GM18867 (cell line): ENCODE data around the gene MSL3B.
"Not testable (repeated sequence)": the region's sequence is repeated elsewhere in the genome, so short reads cannot be mapped to it uniquely, and the experiment has no call there.

Experiments used
- ATAC-seq: cut with Tn5 transposase; IDR thresholded peaks from one replicate; pipeline ENCODE4 v1.9.1; 2021; ENCODE audit warnings: mild to moderate bottlenecking, moderate library complexity; ENCODE audit not compliant: unreplicated experiment

Gene MSL3B

DNA sequence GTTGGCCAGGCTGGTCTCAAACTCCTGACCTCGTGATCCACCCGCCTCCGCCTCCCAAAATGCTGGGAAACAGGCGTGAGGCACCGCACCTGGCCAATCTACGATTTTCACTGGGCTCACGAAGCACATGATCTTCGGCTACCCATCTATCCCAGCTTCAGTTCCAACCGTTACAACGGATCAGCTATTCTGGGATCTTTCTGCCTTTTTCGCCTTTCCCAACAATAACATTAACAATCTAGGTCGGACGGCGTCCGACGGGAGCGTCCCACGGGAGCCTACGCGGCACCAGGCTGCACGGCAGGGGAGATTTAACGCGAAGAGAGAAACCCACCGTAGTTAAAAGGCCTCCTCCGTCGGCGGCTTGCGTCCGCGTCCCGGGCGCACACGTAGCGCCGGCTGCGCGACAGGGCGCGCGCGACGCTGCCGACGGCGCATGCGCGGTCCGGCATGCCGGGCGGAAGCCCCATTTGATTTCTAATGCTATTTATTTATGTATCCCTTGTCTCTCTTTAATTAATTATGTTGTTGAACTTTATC lies at the start of gene MSL3B:
Gene MSL3B, minus strand, starts transcription at position 394 of the 540 bp plus-strand sequence.
- peak; percentile 62 for ATAC-seq

DNA sequence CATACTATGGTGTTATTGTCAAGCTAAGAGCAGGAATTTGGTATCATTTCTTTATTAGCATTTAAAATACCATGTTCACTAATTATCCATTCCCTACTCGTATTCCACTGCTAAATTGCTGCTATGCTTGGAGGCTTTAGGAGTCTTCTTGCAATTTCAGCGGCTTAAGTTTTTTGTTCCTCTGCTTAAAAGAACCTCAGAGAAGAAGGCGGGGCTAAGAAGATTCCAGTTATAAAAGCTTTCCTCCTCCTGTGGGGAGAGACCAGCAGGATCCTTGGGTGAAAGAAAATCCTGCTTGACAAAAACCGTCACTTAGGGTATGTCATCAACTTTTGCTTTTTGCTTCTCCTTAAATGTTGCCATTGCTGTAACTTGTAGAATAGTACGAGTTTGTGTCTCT lies 48.9 kb upstream of the MSL3B start, which contains the start of gene TRPM8:
Gene TRPM8, plus strand, starts transcription at position 258 of the 400 bp plus-strand sequence. CDS start 9,165 bp downstream, outside the sequence.
- no peak for ATAC-seq

DNA sequence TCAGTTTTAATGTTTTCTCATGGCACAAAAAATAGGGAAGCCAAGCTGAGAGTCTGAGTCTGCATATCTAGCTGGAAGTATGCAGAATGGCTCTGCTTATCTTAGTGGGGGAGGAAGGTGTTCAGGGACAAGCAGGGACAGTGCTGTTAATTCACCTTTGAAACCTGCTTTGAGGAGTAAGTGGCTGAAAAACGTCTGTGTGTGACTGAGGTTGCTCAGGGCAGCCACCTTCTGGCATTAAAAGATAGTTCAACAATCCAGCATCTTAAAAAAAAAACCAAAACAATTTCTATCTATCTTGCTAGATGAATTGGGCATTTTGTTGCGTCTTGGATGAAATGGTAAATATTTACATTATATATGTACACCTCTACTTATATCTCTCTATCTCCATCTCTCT lies 46.9 kb upstream of the MSL3B start:
- ATAC-seq, result no peak

DNA sequence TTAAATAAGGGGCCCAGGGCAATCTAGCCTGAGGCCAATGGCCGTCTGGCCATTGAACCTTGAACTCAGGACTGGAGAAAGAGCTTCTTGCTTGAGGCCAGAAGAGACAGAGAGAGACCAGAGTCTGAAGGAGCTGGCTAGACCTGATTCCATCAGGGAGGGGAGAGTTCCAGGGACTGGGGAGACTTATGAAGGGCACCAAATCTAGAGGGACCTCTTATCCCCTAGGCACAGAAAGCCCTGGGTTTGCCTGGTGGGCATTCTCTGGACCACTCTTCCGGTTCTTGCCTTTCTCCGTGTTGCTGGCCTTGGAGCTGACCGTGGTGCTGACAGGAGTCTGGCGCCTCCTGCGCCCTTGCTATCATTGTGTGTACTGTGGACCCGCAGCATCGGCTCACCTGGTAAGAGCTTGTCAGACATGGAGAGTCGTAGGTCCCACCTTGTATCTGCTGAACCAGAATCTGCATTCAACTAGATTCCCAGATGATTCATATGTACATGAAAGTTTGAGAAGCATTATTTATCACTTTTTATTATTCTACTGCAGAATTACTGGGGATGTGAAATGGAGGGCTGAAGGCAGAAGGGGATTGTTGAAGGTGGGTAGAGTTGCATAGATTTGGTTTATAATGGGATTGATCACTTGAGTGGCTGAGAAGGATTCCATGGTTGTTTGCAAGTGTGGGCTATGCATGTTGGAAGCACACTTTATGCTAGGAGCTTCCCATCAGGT lies 44.7 kb upstream of the MSL3B start:
- ATAC-seq, result no peak

DNA sequence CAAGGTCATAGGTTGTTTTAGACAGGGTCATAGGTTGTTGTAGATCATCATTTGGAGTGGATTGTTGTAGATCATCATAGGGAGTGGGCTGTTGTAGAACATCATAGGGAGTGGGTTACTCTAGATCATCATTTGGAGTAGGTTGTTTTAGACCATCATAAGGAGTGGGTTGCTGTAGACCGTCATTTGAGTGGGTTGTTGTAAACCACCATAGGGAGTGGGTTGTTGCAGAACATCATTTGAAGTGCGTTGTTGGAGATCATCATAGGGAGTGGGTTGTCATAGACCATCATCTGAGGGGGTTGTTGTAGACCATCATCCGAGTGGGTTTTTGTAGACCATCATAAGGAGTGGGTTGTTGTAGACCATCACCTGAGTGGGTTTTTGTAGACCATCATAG lies 39.4 kb upstream of the MSL3B start:
- no peak for ATAC-seq

DNA sequence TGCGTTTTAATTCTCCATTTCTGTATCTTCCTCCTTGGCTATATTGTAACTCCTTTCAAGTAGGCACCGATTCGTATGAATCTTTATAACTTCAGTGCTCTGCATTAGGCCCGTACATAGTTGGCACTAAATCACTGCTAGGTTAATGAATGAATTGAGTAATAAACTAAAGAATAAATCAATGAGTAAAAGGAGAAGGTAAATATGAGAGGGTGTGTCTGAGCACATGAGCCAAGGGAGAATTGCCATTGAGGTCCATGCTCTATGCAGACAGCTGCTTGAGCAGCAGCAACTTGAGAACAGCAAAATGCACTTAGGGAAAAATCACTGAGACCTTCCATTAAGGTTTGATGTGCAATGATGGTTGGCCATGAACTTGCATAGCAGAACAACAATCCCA lies 37.8 kb upstream of the MSL3B start:
- ATAC-seq, result no peak

DNA sequence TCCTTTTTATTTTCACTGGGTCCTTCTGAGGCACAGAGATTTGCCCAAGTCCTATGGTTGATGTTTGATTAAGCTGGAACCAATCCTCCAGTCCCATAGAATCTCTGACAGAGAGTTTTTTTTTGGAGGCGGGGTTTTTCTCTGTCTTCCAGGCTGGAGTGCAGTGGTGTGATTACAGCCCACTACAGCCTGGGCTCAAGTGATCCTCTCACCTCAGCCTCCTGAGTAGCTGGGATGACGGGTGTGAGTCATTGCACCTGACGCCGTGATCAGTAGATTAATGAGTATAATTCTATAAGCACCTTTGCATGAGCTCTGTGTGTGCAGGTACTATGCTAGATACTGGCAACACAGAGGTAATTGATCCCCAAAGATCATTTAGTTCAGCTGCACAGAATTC lies 33.7 kb upstream of the MSL3B start:
- ATAC-seq, result no peak

DNA sequence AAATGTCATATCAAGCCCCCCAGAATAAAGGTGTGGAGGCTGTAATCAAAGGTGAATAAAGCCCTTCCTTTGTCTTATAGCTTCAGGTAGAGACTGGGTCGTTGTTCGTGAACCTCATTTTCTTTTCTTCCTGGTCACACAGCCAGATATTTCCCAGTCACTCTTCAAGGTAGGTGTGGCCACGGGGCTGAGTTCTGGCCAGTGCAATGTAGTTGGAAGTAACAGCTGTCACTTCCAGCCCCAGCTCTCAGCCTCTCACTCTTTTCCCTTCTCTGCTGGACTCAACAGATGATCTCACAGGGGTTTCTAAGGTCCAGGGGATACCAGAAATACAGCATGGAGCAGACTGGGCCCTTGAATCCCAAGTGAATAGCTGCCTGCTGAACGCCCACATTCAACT lies 33.2 kb upstream of the MSL3B start:
- no peak for ATAC-seq

DNA sequence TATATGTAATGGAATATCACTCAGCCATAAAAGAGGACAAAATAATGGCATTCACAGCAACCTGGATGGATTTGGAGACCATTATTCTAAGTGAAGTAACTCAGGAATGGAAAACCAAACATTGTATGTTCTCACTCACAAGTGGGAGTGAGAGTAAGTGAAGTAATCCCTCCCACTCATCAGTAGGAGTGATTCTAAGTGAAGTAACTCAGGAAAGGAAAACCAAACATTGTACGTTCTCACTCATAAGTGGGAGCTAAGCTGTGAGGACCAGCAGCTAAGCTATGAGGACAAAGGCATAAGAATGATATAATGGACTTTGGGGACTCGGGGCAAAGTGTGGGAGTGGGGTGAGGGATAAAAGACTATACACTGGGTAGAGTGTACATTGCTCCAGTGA lies 28.1 kb upstream of the MSL3B start:
- not testable (repeated sequence) for ATAC-seq

DNA sequence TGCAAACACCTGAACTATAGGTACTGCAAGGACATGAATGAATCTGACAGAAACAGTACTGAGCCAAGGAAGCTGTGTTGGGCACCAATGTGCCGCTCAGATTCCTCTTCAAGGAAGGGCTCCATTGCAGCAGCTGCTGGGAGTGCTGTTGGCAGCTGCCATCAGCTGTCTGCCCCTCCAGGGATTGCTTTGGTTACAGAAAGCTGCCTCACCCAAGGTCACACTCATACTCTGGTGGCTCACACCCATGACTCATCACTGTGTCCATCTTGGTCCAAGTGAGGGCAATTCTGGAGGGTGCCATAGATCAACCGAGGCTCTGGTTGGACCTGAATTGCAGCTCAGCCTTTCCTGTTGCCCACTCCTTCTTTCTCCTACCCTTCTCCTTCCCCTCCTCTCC lies 24.6 kb upstream of the MSL3B start:
- no peak for ATAC-seq

DNA sequence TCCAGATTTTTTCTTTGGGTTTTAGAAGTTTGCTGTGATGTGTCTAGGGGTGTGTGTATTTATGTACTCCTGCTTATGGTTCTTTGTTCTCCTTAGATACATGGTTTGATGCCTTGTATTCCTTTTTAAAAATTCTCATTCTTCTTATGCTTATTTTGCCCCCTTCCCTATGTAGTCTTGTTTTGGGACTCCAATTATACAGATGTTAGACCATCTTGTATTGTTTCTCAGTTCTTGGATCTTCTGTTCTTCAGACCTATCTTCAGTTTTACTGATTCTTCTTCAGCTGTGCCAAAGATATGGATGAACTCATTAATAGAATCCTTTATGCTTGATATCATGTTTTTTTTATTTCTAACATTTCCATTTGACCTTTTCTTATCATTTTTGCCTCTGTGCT lies 14.2 kb upstream of the MSL3B start:
- ATAC-seq, result no peak

DNA sequence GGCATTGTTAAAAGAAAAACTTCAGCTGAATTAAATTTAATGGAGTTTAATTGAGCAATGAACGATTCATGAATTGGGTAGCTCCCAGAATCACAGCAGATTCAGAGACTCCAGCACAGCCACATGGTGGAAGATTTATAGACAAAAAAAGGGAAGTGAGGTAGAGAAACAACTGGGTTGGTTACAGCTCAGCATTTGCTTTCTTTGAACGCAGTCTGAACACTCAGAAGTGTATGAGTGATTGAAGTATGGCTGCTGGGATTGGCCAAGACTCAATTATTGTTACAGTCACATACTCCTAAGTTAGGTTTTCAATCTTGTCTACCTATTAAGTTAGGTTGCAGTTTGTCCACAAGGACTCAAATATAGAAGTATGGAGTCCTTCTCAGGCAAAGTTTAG lies 3.9 kb upstream of the MSL3B start:
- ATAC-seq, result not testable (repeated sequence)

DNA sequence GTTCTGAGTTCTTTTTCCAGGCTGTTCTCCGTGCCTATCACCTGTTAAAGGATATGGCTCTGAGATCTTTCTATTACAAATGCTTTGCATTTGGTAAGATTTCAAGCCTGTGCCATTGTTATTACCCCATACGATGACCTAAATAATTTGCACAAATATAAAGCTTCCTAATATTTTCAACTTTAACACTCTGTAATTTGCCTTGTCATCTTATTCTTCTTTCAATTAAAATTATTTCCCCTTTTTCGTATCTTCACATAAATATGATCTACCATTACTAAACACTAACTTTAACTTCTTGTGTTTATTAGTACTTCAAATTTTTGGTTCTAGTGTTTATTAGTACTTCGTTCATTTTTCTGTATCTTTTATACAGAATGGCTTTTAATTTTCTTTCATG lies 3.2 kb upstream of the MSL3B start:
- no peak for ATAC-seq

DNA sequence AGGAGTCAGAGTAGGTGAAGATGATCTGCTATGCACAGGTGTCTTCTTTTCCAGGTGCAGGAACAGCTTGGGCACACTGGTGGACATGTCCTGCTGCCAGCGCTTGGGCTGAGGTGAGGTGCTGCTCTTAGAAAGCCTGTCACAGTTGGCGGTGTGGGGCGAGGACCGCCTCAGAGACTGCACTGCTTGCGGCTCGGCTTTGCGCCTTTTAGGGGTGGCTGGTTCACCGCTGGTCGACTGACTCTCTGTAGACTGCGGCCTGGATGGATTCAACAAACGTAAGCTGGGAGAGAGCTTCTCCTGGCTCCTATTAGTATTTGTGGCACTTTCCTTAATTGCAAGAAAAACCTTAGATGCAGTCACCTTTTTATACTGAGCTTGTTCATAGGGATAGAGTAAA lies 1.7 kb downstream of the MSL3B start:
- no peak for ATAC-seq

DNA sequence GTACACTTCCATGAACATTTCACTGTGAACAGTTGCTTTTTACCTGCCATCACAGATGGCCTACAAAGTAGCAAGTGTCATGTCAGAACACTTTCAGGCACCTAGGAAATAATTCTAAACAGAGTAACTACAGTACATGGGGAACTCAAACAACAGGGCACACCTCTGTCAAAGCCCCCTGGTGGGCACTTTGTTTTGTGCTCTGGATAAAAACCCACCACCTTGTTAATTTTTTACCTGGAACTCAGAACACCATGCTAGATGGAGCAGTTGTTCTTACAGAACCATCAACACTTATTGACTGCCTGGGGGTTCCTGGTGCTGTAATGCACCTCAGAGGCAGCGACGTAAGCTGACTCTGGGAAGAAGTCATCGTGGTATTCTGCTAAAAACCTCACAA lies 2.3 kb downstream of the MSL3B start:
- no peak for ATAC-seq

DNA sequence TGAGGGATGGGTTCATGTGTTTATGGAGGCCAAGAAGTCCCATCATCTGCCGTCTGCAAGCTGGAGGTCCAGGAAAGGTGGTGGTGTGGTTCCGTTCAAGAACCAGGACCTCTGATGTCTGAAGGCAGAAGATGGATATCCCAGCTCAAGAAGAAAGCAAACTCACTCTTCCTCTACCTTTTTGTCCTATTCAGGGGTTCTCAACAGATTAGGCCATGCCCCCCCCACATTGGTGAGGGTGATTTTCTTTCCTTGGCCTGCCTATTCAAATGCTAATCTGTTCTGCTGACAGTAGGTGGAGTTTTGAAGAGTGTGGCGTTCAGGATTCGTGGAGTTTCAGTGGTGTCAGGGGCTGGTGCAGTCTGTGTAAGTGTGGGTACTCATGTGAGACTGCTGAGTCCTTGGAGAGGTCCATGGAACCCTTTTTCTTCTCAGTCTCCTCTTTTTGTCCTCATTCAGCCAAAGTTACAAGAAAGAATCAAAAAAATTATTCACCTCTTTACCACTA lies 5.9 kb downstream of the MSL3B start:
- ATAC-seq, result no peak

DNA sequence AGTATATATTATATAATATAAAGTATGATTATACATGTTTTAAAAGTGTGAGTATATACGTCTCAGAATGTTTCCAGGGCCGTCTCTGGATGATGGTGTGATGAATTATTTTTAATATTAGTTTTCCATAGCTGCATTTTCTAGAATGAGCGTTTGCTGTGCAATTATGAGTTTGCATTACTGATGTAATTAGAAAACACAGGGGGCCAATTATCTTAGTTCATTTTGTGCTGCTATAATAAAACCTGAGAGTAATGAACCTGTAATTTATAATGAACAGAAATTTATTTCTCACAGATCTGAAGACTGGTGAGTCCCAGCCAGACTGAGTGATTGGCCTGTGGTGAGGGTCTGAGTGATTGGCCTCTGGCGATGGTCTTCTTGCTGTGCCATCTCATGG lies 9.9 kb downstream of the MSL3B start:
- no peak for ATAC-seq

DNA sequence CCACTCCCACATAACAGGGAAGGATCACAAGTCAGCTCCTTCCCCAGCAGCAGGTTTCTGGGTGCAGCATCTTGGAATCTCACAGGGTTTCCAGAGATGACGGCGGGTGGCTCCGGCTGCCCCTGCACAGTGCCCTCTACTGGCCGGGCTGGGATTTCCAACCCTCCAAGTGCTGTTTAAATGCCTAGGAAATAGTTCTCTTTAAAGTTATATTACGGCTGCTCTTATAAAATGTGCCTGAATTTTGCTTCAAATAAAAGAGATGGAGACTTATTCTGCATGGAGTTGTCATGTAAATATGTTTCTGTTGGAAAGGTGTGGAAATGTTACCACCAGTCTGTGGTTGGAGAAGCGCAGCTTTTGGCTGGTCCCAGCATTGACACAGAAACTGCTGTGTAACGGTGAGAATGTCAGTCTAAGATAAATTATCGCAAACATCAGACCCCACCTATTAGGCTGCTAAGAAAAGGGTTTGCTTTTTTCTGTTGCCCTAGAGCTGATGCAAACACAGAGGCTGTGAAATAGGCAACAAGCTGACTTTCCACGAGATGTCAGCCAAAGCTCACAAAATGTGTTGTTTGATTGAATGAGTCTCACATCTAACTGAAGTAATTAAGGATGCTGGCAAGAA lies 10.6 kb downstream of the MSL3B start:
- ATAC-seq, result no peak

DNA sequence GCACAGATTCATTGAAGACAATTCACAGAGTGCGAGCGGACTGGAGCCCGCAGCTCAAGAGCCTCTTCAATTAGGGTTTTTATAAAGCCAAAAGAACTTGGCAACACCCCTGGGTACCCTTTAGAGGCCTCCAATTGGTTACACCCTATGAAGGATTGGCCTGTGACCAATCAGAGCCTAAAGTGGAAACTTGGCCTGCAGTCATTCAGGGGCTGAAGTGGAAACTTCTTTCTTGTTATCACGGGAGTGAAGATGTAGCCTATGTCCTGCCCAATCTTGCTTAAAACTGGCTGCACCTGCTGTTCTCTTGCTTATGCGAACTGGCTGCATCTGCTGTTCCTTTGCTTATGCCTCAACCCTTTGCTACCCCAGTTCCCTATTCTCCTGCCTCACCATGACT lies 12.0 kb downstream of the MSL3B start:
- ATAC-seq, result no peak

DNA sequence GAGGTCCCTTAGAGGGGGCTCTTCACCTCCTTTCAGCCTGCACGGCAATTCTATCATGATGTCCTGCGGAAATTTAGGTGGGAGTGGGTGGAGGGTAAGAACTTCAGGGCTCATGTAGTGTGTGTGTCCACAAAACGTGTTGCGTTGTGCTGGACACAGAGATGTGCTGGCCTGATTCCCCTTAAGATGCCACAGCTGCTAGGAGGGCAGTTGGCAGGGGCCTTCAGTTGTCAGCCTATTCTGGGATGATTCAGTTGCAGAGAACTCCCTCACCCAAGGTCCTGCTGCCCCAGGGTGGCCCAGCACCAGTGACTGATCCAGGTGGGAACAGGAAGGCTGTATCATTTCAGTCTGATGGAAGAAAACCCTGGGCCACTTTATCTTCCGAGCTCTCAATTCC lies 12.8 kb downstream of the MSL3B start:
- ATAC-seq, result no peak

DNA sequence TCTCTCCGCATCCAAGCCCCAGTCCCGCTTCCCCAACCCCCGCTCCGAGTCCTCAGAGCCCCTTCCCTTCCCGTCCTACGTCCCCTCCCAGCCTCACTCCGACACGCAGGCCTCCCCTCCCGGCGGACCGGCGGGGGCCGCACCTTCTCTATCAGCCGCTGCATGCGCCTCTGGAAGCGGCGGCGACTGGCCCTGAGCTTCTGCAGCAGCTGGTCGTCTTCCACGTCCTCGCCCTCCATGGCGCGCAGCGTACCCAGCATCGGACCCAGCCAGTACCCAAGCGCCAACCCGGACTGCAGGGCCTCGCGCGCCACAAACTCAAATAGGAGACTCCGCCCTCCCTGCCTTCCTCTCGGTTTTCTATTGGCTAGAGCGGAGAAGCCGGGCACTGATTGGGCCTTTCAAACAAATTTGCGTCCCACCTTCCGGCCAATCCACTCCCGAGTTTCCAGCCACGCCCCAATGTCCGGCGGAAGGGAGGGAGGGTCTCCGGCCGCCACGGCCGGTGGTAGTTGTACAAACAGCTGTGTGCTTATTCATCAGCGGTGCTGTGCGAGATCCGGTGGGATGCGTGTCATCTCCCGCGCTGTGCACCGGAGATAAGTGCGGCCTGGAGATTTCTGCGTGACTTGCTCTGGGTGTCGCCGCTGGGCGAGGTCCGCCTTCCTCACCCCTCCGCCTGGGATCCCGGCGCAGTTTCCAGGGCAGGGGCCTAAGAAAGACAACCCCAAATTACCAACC lies 13.8 kb downstream of the MSL3B start, which contains the start of gene HJURP:
Gene HJURP, minus strand, starts transcription at position 295 of the 741 bp plus-strand sequence. Its CDS starts 35 bp downstream, at position 260.
- ATAC-seq, result peak; percentile 95
